Effector CD8-positive, alpha-beta T cell (primary cell): ENCODE measurements around the gene TAS2R30.
"Not testable (repeated sequence)": the region's sequence is repeated elsewhere in the genome, so short reads cannot be mapped to it uniquely, and the experiment has no call there.

Experiments
- DNase-seq: peaks from one replicate; lab custom pipeline; 2025; lab: John Stamatoyannopoulos, UW

TAS2R30 gene

GRCh38 chr12:11114130-11114529, 20.3 kb downstream of the TAS2R30 start:
- not testable (repeated sequence) for DNase-seq

GRCh38 chr12:11111213-11111612, 23.2 kb downstream of the TAS2R30 start:
- DNase-seq, result not testable (repeated sequence)

- no peak for DNase-seq
These were observed 25.6 kb downstream of the TAS2R30 start for GRCh38 chr12:11108862-11109261.

GRCh38 chr12:11107719-11108118, 26.7 kb downstream of the TAS2R30 start:
- no peak for DNase-seq

- DNase-seq, result no peak
These were observed 28.2 kb downstream of the TAS2R30 start for GRCh38 chr12:11106288-11106687.

GRCh38 chr12:11105546-11105945, 28.9 kb downstream of the TAS2R30 start:
- DNase-seq, result no peak

GRCh38 chr12:11094910-11095309, 39.5 kb downstream of the TAS2R30 start:
- not testable (repeated sequence) for DNase-seq

GRCh38 chr12:11092128-11092527, 42.3 kb downstream of the TAS2R30 start, which contains the start of gene TAS2R43:
TSS of gene TAS2R43 (minus strand) at chr12:11092313. CDS start at chr12:11092229, 84 bp downstream.
- DNase-seq, result no peak

GRCh38 chr12:11089246-11089645, 45.2 kb downstream of the TAS2R30 start:
- DNase-seq, result no peak

GRCh38 chr12:11085419-11085818, 49.0 kb downstream of the TAS2R30 start:
- DNase-seq, result no peak
